ENCODE measurements around the gene MRM3. TPM values are rescaled to one million over a fixed set of nuclear protein-coding genes. Genes with fewer than 3 reads are reported as not detected.

The MRM3 gene
- total and polyA plus RNA-seq, 2 of the 4 experiments (the other 2 are of a cell fraction) = 9.0 to 15.2 TPM

GRCh38 chr17:787641-788221 lies 5.6 kb downstream of the MRM3 start:
- H3K9ac ChIP-seq (ENCODE audit: low read depth, low read length) = no peak overlapping the region
- peaks cover 16% of the 10 kb centered on the region for H4K20me1 ChIP-seq (ENCODE audit: insufficient read depth, low read length)
- ChIA-PET POLR2A (ENCODE audit: unreplicated experiment) (interaction anchor here (0.6 kb wide), 2 partner anchors 191 to 192 kb away, joined by 3 to 22 read pairs; partner anchors contain the start of gene NXN), CTCF (interaction anchor here (0.6 to 1.1 kb wide), 2 partner anchors 32 to 376 kb away, joined by 3 read pairs; no protein-coding TSS in a partner anchor)
- H4K91ac ChIP-seq (ENCODE audit: insufficient read depth, low read depth, low read length) = no peak overlapping the region
- H2BK15ac ChIP-seq (ENCODE audit: low read depth, low read length) = no peak overlapping the region
- no peak for TF ChIP-seq CTCF (conservative IDR thresholded peaks at IDR 0.05; ENCODE audit: low read depth, low read length)
- TF ChIP-seq RFX5 (IDR thresholded peaks at IDR 0.05; ENCODE audit: low read depth, low read length) = no peak
- no peak for TF ChIP-seq POLR2A (IDR thresholded peaks at IDR 0.05; ENCODE audit: low read depth, low read length)
- no peak for TF ChIP-seq USF2 (IDR thresholded peaks at IDR 0.05; ENCODE audit: low read depth, low read length)
- TF ChIP-seq MAZ (IDR thresholded peaks at IDR 0.05; ENCODE audit: borderline replicate concordance, low read depth, low read length) = no peak
- no peak for TF ChIP-seq BHLHE40 (IDR thresholded peaks at IDR 0.05; ENCODE audit: low read depth, low read length)
- TF ChIP-seq ELK1 (IDR thresholded peaks at IDR 0.05; ENCODE audit: borderline replicate concordance, low read depth, low read length) = no peak
- TF ChIP-seq CHD1 (IDR thresholded peaks at IDR 0.05; ENCODE audit: low read depth, low read length) = no peak
- no peak for TF ChIP-seq CEBPB (IDR thresholded peaks at IDR 0.05; ENCODE audit: low read depth, low read length)
- TF ChIP-seq RAD21 (IDR thresholded peaks at IDR 0.05; ENCODE audit: low read length) = no peak
- TF ChIP-seq MXI1 (IDR thresholded peaks at IDR 0.05; ENCODE audit: borderline replicate concordance, low read depth, low read length) = no peak
- peaks cover 29% of the 10 kb centered on the region for H3K36me3 ChIP-seq (ENCODE audit: control insufficient read depth, insufficient read depth, low read length)
- no peak overlapping the region for H3K4me2 ChIP-seq (ENCODE audit: low read depth, low read length)
- no CpG with 5 or more reads among the region's 12 CpGs for WGBS, 2 experiments (ENCODE audit: extremely low coverage in 2 of 2, insufficient read length in 1 of 2)
- no peak overlapping the region for H3K4me3 ChIP-seq (ENCODE audit: insufficient read depth, low read depth, low read length)
- intact Hi-C loops (cut with micrococcal nuclease) (no loop called here), in situ Hi-C loops (cut with MboI; ENCODE audit: low sequenced_read_pairs) (loop anchor here (5.0 kb wide), 1 partner anchor 195 kb away; no protein-coding TSS in a partner anchor), dilution Hi-C loops (cut with HindIII; ENCODE audit: low sequenced_read_pairs, unreplicated experiment) (loop anchor here (25.0 kb wide), 1 partner anchor 200 kb away; the partner anchor contains the start of genes NXN and TIMM22)
- no peak overlapping the region for H4K5ac ChIP-seq (ENCODE audit: low read depth, low read length)
- peaks cover 31 to 58% of the 10 kb centered on the region in 2 experiments for H3K79me1 ChIP-seq (ENCODE audit: low read depth in 1 of 2, low read length in 2 of 2)
- no peaks in the 10 kb centered on the region for H3K9me3 ChIP-seq (ENCODE audit: control insufficient read depth, insufficient read depth, low read length)
- no peak overlapping the region for H2BK20ac ChIP-seq (ENCODE audit: low read depth, low read length)
- peaks cover 9% of the 10 kb centered on the region for H3K4me1 ChIP-seq (ENCODE audit: control insufficient read depth, insufficient read depth, low read length)
- no peak overlapping the region for H3K27ac ChIP-seq (ENCODE audit: insufficient read depth, low read length)
- no peak overlapping the region for H3K4ac ChIP-seq (ENCODE audit: low read depth, low read length)
- no peak overlapping the region for H2BK5ac ChIP-seq (ENCODE audit: low read depth, low read length, poor library complexity, severe bottlenecking)
- ATAC-seq (ENCODE audit: low read depth) (no peak), DNase-seq (no peak)
- no peak overlapping the region for H2AK9ac ChIP-seq (replicated peaks; ENCODE audit: low read depth, low read length, poor library complexity)
- H3K9me1 ChIP-seq (ENCODE audit: insufficient read depth, low read length) = peaks cover 7% of the 10 kb centered on the region; the same call in 1 of the 2 replicates
- no peak overlapping the region for H4K8ac ChIP-seq (ENCODE audit: low read depth in 2 of 2, low read length in 2 of 2)
- H3K23ac ChIP-seq (ENCODE audit: low read depth, low read length) = no peak overlapping the region
- H3K27me3 ChIP-seq (ENCODE audit: control insufficient read depth, insufficient read depth, low read length) = no peaks in the 10 kb centered on the region
- H3K14ac ChIP-seq (replicated peaks; ENCODE audit: low read depth, low read length) = no peak overlapping the region
- H3K56ac ChIP-seq (ENCODE audit: extremely low read depth, insufficient read depth, low read length) = no peak overlapping the region
- H2AFZ ChIP-seq (replicated peaks; ENCODE audit: low read length, poor library complexity) = no peak overlapping the region
- H2AK5ac ChIP-seq (ENCODE audit: low read depth, low read length) = no peak overlapping the region
- no peak overlapping the region for H2BK120ac ChIP-seq (ENCODE audit: low read depth, low read length)
- no TSS peak for BruUV-seq (replicated peaks)
- no peak overlapping the region for H3K18ac ChIP-seq (ENCODE audit: low read depth, low read length)

Data from IMR-90 (cell line).